ENCODE results near the gene EHHADH.
"Not testable (repeated sequence)": the region's sequence is repeated elsewhere in the genome, so short reads cannot be mapped to it uniquely, and the experiment has no call there.

Gene EHHADH

DNA sequence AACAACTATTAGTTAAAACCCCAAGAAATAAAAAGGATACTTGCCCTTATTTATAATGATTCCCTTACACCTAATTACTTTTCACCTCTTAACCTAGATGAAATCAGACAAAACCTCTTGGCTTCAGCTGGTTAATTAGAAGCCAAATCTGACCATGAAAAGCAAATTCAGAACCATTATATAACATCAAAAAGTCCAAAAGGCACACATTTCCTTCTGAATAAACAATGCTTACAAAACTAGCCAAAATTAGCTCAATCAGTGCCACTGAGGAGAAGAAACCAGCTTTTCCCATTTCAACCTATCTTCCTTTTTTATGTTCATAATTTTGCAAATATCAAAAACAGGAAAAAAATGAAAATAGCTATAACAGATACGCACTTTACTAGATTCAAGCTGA lies 3.2 kb downstream of the EHHADH start:
- no peak for DNase-seq

DNA sequence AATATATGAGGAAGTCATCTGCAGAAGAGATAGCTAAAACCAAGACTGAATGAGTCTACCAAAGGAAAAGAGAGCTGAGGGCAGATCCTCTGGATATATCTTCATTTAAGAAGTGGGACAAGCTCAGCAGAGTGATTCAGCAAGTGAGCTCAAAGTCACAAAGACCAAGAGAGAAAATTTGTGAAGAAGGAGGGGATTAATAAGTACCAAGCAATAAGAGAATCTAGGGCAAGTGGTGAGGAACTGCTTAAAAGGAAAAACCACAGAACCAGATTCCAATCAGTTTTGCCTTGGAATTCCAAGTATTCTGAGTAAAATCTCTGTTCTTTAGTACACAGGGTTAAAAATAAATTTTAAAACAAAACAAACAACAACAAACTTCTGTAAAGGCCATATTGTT lies 3.6 kb downstream of the EHHADH start:
- no peak for DNase-seq

DNA sequence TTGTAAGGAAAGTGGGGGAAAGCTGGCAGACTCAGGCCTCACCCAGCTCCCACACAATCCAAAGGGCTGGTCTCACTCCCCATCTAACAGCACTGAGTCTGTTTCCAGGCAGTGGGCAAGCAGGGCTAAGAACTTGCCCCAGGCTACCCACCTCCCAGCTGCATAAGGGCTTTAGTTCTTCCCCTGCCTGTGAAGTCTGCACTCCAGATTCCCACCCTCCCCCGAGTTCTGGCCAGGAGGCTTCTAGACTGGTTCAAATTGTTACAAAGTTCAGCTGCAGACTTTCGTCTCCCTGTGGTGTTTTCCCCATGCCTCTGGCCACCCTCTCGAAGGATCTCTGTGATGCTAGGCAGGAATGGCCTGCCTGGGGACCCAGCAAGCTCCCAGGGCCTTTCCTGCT lies 11.2 kb downstream of the EHHADH start:
- no peak for DNase-seq

DNA sequence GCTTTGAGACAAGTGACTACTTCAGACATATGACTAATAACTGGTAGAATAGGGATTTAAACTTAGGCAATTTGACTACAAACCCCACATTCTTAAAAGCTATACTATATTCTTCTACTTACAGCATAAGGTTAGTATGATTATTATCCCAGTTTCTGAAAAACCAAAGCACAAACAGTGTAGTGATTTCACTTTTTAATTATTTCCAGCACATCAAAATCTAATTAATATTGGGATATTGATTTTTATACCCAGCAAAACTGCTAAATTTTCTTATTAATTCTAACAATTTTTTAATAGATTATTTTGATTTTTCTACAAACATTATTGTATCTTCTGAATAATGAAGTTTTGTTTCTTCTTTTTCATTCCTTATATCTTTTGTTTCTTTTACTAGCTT lies 16.9 kb downstream of the EHHADH start:
- DNase-seq: no peak

DNA sequence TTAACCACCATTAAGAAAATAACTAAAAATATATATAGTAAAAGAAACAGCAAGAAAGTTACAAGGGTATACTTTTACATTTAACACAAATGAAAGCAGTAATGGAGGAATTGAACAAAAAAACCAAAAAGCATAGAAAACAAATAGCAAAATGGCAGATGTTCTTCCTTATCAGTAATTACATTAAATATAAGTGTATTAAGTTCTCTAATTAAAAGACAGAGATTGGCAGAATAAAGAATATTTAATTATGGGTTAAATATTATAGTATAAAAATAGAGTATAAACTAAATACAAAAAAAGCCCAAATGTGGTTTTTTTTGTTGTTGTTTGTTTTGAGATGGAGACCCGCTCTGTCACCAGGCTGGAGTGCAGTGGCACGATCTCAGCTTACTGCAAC lies 20.5 kb downstream of the EHHADH start:
- DNase-seq: no peak

DNA sequence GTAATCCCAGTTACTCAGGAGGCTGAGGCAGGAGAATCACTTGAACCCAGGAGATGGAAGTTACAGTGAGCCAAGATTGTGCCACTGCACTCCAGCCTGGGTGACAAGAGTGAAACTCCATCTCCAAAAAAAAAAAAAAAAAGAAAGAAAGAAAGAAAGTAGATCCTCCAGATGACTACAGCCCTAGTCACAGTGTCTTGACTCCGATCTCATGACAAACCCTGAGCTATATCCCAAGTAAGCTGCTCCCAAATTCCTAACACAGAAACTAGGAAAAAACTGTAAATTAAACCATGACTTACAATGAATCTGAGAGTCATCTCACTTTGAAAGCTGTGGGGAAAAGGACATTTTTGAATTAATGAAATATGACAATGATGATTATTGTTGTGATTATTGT lies 27.3 kb downstream of the EHHADH start:
- not testable (repeated sequence) for DNase-seq

DNA sequence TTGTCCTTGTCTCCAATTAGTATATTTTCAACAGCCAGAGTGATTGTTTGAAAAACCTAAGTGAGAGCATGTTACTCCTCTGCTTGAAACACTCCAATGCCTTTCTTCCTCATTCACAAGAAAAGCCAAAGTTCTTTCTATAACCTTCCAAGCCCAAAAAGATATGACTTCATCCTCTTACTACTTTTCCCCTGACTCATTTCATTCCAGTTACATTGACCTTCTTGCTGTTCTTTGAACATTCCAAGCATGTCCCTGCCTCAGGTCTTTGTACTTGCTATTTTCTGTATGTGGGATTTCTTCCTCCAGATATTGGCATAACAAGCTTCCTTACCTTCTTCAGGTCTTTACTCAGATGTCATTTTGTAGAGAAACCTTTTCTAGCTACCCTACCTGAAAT lies 28.3 kb downstream of the EHHADH start:
- no peak for DNase-seq

DNA sequence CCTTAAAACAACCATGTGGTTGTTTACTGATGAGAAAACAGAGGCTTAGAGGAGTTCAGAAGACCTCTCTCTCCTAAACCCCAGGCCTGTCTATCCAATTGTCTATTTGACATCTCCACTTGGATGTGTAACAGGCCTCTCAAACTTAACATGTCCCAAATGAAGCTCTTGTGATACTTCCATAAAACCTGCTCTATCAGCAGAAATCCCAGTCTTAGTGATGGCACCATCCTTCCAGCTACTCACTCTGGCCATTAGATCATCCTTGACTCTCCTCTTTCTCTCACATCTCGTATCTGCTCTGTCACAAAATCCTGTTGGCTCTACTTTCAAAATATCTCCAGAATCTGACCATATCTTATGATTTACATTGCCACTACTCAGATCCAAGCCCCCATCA lies 28.8 kb downstream of the EHHADH start:
- DNase-seq: no peak

DNA sequence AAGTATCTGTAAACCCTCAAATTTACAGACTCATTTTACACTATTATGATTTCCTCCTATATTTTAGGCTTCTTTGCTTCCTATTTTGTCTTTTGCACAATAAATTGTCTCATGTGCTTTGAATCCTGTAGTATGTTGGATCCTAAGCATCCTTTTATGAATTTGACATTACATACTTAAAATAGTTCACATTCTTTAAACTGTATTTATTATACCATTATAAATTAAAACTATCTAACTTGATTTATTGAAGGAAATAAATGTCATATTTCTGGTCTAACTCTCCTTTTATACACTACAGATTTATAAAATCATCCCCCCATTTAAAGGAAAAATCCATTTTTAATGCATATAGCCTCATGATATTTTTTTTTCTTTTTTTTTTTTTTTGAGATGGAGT lies 32.6 kb downstream of the EHHADH start:
- no peak for DNase-seq

DNA sequence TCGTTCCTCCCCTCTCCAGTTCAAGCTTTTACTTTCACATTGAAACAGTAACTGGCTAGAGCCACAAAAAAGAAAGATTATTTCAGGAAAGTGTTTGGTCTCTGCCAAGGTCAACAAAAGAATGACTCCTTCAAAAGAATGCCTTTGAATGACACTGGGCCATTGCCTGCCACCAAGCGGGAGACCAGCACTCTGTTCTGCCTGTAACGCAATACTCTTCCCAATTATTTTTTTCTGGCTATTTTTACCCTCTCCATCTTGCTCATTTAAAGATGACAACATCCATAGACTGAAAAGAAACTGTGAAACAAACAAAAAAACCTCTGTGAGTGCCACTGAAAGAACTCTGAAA lies 37.3 kb downstream of the EHHADH start:
- no peak for DNase-seq

DNA sequence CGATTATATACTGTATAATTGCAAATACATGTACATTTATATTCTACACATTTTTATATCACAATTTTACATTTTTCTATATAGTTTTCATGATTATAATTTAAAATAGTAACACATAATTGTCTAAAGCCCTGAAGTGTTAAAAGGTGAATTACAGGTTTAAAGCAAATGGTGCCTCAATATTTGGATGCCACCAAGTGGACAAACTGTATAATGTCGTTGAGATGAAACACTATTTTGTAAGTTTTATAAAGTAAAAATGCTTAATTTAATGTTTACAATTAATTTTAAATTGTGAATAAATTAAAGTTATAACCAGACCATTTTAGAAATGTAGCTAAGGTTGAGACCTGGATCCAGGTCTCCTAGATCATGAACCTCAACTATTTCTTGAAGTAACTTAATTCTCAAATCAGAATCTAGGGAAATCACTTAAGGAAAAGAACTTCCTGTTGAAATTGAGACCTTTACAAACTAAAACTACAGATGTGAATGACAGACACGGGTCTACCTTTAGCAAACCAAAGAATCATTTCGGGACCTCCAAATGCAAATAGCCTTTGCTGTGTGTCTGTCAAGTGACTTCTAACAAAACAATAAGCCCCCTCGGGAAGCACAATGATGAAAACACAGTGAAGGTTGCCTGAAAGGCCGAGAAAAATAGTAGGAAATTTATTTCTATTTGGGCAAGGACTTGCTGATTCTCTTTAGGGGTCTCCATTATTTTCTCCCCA lies 37.8 kb downstream of the EHHADH start:
- no peak for DNase-seq

DNA sequence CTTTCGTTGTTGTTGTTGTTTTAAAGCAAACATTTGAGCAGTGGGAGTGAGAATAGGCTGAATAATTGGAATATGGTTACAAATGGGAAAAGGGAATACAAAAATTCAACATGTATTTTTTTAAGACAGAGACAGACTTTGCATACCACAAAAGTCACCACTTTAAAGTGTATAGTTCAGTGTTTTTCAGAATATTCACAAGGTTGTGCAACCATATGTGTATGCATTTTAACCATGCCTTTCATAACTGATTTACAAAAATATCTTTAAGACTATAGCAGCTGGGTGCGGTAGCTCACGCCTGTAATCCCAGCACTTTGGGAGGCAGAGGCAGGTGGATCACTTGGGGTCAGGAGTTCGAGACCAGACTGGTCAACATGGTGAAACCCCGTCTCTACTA lies 41.3 kb downstream of the EHHADH start:
- DNase-seq: no peak

DNA sequence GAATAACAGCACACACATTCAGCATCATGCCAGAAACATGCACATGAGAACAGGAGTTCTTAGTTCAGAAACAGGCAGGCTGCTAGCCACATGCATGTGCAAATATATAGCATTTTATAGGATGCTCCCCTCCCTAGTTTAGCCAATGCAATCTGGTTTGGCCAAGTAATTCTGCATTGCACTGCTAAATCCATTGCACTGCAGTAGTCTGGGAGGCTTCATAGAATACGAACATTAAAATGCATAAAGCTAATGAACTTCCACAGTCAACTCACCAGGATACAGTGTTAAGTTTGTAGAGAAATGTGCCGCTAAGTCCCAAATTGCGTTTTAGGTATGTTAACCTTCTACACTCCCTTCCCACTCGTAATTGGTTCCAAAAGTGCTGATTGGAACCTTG lies 41.8 kb downstream of the EHHADH start:
- no peak for DNase-seq

DNA sequence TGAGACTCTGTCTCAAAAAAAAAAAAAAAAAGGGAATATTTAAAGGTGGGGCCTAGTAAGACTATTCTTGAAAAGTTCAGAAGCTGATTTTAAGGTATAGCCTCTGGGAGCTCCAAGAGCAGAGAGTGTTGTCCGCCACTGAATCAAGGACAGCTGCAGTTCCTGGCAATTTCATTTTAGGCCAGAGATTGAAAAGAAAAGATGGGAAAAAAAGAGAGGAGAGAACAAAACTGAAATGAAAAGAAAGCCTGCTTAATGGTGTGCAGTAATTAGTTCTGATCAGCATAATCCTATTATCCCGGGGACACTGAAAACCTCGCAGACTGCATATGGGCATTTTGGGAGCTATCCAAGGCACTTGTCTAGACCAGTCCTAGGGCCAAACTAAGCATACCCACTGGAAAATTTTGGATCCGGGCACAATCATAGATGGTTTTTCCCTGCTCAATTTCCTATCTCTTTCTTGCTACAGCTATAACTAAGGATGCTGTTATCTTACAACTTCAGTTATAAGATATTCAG lies 43.2 kb downstream of the EHHADH start:
- no peak for DNase-seq

DNA sequence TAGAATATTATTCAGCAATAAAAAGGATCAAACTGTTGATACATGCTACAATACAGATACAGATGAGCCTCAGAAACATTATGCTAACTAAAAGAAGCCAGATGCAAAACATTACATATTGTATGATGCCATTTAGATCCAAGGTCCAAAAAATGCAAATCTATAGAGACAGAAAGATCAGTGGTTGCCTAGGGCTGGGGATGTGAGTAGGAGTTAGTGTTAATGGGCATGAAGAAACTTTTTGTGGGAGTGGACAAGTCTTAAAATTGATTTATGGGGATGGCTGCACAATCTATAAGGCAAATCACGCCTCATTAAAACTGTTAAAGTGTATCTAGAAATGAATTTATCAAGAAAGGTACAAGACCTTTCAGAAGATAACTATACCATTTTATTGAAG lies 45.0 kb downstream of the EHHADH start:
- DNase-seq: no peak

DNA sequence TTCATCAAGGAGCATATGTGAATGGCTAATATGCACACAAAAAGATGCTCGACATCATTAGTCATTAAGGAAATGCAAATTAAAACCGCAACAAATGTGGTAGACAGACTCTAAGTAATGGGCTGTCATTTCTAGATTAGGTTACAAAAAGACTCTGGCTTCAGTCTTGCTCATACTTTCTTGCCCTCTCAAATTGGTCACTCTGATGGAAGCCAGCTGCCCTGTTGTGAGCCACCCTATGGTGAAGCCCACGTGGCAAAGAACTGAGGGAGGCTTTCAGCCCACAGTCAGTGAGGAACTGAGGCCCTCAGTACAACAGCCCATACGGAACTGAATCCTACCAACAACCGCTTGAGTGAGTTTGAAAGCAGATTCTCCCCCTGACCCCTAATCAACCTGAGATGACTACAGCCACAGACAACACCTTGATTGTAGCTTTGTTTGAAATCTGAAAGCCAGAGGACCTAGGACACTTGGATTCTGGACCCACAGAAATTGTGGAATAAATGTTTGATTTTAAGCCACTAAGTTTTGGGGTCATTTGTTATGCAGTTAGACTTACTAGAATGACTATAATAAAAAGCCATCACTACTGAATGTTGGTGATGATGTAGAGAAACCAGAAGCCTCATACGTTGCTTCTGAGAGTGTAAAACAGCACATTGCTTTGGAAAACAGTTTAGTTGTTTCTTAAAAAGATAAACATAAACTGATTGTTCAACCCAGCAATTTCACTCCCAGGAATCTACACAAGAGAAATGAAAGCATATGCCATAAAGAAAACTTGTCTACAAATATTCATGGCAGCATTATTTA lies 45.7 kb downstream of the EHHADH start:
- no peak for DNase-seq

DNA sequence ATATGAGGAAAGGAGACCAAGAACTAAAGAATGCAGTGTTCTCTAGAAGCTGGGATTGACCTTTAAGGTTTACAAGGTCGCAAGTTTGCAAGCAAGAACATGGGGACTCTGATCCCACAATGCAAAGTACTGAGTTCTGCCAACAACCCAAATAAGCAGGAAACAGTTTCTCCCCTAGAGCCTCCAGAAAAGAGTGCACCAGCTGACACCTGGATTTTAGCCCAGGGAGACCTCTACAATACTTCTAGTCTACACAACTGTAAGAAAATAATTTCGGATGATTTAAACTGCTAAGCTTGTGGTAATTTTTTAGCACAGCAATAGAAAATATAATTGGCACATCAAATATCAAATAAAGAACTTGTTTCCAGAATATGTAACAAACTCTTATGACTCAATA lies 46.4 kb downstream of the EHHADH start:
- no peak for DNase-seq

DNA sequence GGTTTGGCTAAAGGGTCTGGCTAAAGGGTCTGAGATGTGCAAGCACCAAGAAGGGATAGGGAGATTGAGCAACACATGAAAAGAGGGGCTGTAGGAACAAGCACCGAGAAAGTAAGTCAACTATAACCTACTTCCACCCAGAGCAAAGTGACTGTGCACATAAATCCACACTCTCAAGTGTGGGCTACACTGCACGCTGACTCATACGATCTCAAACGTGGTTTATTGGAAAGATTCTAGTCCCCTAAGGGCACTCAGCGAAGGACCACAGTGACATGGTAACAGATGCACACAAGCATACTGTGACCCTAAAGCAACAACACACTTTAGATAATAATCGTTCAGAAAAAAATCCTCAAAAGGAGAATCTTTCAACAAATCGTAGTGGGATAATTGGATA lies 48.0 kb downstream of the EHHADH start:
- DNase-seq: no peak

DNA sequence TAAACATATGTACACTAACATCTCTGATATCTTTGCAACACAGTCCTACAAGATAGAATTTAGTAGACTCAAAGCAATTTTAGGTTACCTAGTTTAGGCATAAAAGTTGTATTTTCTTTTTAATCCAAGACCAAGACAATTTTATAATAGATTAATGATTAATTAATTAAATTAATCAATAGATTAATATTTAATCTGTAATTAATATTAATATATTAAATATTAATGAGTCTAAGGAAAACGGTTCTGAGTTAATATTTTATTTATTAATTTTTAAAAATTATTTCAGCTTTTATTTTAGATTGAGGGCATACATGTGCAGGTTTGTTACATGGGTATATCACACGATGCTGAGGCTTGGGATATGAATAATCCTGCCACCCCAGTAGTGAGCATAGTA lies 49.0 kb downstream of the EHHADH start:
- no peak for DNase-seq

DNA sequence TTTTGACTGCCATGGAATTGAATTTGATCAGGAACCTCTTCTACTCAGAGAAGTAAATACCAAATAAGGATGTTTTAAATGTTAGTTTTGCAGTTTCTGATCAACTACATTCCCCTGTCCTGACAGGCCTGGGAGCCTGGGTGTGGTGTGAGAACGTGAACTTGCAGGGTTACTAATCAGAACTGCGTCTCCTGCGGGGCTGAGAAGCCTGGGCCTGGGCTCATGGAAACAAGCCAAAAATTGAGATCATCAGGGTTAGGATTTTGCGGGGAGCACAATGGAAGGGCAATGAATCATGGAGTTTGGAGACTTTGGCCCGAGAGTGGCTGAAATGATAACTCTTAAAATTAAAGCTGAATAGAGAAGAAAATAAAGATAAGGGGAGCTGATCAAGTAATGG lies 53.2 kb downstream of the EHHADH start:
- no peak for DNase-seq

DNA sequence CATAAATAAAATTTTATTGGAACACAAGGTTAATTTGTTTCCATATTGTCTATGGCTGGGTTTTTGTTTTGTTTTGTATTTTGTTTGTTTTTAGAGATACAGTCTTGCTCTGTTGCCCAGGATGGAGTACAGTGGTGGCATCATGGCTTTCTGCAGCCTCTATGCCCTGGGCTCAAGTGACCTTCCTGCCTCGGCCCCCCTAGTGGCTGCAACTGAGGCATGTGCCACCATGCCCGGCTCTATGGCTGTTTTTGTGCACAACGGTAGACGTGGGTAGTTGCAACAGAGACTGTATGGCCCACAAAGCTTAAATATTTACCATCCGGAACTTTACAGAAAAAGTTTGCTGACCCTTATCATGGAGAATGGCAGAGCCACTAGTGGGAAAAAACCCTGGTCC lies 54.2 kb downstream of the EHHADH start:
- DNase-seq: no peak

DNA sequence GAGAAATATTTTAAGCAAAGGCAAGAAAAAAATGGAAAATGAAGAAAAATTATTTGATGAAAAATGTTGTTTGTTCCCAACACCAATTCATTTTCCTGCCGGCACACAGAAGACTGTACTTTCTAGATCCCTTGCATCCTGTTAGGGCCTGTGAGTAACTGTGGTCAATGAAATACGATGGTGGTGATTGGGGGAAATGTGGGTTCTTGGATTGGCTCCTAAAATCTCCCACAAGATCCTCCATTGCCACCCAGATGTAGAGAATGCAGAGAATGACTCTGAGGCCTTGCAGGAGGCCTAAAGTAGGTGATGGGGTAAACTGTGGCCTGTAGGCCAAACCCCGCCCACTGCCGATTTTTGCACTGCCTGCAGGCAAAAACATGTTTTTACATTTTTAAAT lies 54.6 kb downstream of the EHHADH start:
- DNase-seq: no peak

DNA sequence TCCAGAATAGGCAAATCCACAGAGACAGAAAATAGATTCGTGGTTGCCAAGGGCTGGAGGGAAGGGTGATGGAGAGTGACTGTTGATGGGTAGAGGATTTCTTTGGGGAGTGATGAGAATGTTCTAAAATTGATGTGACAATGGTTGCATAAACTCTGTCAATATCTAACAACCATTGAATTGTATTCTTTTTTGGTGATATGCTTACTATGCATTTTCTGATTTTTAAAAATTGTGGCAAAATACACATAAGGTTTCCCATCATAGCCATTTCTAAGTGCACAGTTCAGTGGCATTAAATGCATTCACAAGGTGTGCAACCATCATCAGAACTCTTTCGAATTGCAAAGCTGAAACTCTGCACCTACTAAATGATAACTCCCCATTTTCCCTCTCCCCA lies 56.8 kb downstream of the EHHADH start:
- DNase-seq: no peak

DNA sequence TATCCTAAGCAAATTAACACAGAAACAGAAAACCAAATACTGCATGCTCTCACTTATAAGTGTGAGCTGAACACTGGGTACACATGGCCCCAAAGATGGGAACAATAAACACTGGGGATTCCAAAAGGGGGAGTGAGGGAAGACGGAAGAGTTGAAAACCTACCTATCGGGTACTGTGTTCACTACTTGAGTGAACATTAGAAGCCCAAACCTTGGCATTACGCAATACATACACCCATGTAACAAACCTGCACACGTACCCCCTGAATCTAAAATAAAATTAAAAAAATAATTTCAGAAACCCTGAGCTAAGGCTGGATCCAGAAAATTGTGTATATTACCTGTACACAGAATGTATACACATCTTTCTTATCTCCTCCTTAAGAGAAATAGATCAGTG lies 58.2 kb downstream of the EHHADH start:
- DNase-seq: no peak

DNA sequence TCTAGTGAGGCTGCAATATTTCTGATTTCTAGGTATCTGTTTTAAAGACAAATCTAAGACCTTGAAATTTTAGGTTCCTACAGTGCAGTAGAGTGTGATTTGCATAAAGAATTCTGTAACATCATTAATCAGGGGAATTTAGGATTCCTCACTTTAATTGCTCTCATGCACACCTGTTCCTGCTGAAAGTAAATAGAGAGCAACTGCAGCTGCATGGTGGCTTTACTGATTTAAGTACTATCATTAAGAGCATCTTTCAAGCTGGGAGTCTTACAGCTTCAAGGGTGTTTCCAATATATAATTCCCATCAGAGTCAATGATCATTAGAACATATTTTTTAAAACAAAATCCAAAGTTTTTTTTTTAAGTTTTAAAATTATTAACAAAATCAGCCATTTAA lies 65.0 kb downstream of the EHHADH start:
- DNase-seq: no peak
